Smooth muscle cell of the brain vasculature (primary cell): ENCODE measurements around the gene TNS3.
"Not testable (repeated sequence)": the region's sequence is repeated elsewhere in the genome, so short reads cannot be mapped to it uniquely, and the experiment has no call there.

Experiments used
- DNase-seq: peaks from one replicate; pipeline ENCODE4 v3.0.0-alpha.2; 2012; ENCODE audit warnings: low read depth, low spot score

Gene TNS3

DNA sequence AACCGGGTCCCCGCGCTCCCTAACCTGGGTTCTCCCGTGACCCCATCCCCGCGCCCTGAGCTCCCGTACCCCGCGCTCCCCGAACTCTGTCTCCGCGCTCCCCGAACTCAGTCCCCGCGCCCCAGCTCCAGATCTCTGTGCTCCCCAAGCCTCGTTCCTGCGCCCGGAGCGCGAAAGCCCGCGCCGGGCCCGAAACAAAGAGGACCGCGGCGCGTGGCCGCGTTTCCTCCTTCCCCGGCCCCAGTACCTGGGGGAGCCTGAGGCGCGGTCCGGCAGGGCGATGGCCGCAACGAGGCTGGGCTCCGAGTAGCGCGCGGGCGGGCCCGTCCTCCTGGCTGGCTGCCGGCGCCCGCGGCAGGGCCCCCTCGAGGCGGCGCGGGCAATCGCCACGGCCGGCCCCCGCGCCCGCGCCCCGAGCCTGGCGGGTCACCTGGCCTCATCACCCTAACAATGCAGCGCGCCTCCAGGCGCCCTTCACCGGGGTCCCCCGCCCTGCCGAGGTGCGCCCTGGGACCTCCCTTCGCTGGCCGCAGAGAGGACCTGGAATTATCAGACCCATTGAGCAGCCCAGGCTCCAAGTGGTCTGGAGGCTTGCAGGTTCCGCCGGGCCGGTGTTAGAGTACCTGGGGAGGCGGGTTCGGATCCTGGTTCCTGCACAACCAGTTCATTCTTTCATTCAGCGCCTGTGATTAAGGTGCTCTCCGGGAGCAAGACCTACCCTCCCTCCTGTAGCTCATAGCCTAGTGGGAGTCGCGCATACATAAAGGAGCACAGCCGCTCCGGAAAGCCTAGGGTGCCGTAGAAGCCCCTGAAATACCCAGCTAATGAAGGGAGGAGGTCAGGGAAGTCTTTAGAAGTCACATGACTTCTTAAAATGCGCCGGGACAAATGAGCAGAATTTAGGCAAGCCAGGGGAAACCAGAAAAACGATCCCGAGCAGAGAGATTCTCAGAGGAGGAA, at the start of gene TNS3:
TSS of gene TNS3 (minus strand) at position 308 of the 960 bp plus-strand sequence. CDS start 142,475 bp downstream, outside the sequence.
- no peak for DNase-seq

DNA sequence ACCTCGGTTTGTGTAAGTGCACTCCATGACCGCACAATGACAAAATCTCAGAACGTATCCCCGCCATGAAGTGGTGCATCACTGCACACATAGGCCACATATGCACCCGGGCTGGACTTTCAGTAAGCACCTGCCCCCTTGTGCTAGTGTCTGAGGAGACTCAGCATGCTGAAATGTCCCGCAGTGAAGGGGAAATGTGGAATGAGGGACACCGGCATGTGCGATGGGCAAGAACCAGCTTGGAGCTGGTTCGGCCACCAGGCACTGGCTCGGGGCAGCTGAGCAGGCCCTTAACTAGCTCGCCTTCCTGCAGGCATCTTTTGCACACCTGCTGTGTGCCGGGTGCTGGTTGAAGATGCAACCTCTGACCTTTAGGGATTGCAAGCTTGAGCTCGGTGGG, 49.8 kb upstream of the TNS3 start:
- no peak for DNase-seq

DNA sequence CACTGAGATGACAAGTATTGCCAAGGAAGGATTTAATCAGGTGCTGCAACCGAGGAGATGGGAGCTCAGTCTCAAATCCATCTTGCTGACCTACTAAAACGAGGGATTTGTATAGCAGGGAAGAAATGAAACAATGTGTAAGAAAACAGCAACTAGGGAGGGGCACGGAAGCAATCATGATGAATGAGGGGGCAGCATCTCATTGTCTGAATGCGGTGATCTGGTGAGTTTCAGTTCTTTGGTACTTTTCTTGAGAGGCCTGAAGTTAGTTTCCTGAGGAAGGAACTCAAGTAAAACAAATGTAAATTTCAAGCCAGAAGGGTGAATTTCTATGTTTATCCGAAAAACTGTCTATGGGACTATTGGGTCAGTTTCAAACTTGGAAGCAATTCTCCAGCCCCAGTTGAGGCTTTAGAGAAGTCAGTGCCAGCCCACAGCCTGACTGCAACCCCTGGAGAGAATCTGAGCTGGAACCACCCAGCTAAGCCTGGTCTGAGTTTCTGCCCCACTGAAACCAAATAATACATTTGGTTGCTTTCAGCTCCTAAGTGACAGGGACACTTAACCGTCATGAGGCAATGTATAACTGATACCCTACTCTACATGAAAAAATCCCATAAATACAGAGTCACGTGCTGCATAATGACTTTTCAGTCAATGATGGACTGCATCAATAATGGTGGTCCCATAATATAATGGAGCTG, 45.8 kb upstream of the TNS3 start:
- no peak for DNase-seq

DNA sequence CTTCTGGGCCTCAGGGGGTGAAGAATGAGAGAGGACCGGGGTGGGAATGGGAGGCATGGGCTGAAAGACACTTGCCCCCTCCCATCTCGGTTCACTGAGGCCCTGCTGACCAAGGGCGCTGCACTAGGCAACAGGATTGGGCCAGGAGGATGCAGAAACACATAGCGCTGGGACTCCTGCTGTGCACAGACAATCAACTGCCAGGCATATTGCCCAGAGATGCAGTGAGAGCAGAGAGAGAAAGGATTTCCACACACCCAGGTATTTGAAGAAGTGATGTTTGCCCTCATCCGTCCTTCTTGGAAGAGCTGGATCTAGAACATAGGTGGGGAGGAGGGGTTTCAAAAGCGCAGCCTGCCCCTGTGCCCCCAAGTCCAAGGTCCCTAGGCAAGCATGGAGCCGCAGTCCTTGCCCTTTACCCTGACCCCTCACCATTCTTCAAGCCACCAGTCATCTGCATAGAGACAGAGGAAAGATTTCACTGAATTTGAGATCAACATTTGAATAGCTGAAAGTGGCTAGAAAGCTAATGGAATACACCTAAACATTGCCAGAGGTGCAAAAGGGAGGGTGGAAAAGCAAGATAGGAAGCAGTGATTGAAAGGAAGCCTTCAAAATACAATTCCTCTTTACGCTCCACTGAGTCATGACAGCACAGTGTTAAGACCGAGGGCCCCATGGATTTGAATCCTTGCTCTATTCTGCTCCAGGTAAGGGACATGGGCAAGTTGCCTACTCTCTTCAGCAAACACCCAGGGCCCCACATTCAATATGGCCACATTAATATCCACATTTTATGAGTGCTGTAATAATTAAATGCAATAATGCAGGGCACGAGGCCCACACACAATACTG, 44.2 kb upstream of the TNS3 start:
- no peak for DNase-seq

DNA sequence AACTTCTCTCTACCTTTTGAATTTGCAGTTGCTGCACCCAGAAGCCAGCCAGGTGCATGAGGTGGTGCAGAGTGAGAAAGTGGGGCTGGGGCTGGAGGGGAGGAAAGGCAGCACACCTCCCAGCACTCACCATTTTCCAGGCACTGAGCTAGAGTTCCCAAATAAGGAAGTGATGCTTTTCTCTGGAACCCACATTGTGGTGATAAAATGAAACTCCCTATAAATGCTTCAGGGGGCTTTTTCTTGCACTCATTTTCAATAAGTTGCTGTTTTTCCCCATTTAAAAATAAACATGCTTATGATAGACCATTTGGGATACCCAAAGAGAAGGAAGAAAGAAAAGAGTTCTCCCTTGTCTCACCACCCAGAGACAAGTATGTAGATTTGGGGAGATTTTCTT, 42.8 kb upstream of the TNS3 start:
- DNase-seq, result no peak

DNA sequence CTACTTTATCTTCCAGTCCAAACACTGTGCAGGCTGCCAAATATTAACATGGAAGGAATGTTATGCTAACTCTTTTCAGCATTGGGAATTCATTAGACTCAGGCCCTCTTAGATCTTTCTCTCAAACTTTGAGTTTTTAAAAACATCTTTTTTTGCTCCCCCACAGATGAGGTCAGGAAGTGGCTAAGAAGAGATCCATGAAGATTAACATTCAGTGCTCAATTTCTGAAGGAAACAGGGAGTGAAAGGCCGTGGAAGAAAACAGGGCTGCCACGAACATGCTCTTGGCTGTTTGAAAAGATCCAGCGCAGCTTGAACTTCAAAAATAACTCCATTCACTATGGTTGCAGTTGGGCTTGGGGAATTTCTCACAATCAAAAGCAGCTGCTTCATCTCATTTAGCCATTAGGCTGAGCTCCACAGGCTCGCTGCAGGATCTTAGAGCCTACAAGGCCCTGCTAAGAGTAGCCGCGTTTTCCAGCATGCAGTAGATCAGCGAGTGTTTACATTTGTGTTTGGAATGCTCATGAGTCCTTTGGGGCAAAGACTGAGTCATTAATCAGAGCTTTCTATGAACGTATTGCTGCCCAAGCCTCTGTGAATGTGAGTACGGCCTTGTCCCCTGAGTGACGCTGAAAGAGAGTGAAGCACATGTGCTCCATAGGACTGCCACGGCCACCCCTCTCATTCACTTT, 41.2 kb upstream of the TNS3 start:
- DNase-seq, result peak; percentile 92

DNA sequence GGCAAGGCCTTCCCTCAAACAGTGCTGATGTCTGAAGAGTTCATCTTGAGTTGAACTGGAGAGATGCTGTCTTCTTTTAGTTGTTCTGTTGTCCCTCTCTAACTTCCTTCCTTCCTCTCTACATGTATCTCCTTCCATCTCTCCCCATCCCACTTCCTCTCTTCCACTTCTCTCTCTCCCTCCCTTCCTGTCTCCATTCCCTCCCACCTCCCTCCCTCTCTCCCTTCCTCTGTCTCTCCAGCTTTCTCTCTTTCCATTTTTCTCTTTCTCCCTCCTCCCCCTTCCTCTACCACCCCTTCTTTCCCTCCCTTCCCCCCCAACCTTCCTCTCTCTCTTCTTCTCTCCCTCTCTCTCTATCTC, 40.7 kb upstream of the TNS3 start:
- DNase-seq, result no peak

DNA sequence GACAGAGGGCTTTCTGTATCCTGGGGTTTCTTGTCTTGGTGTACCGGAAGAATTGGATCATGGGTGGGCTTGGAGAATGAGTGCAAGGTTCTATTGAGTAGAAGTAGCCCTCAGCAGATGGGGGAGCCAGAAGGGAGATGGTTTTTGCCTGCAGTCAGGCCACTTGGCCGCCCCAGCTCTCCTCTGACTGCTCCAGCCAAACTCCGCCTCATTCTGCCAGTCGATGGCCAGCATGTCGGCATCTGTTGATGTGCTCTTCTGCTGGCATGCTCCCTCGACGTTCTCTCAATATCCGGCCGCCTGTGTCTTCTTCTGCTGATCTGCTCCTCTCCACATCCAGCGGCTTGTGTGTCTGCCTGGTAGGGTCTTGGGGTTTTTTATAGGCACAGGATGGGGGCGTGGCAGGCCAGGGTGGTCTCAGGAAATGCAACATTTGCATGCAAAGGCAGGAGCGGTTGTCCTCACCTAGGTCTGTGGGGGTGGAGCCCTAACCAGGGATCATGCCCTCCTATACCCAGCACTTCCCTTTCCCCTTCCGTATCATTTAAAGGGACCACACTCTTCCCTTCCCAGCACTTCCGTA, 40.2 kb upstream of the TNS3 start:
- no peak for DNase-seq

DNA sequence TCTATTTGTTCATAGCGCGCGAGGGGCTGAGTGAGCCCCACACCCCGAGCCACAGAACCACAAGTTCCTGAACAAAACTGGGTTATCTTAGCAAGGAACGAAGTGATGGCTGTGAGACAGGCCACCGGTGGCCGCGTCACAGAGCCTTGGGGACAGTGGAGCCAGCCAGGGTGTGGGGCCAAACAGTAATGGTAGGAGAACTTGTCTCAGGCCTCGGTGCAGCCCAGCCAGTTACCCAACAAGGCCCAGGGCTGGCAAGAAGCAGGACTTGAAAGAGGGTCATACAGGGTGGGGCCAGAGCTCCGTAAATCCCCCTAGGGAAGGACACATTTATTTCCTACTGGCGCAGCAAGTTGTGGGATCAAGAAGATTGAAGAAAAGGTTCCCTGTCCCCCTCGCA, 39.4 kb upstream of the TNS3 start:
- no peak for DNase-seq

DNA sequence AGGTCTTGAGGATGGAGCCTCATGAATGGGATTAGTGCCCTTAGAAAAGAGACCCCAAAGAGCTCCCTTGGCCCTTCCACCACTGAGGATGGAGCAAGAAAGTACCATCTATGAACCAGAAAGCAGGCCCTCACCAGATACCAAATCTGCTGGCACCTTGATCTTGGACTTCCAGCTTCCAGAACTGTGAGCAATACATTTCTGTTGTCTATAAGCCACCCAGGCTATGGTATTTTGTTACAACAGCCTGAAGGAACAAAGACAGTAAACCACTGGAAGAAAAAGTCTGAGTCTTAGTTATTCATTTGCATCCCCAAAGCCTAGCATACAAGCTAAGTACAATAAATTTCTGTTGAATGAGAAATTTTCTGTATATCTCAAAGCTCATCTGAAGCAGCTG, 37.9 kb upstream of the TNS3 start:
- no peak for DNase-seq

DNA sequence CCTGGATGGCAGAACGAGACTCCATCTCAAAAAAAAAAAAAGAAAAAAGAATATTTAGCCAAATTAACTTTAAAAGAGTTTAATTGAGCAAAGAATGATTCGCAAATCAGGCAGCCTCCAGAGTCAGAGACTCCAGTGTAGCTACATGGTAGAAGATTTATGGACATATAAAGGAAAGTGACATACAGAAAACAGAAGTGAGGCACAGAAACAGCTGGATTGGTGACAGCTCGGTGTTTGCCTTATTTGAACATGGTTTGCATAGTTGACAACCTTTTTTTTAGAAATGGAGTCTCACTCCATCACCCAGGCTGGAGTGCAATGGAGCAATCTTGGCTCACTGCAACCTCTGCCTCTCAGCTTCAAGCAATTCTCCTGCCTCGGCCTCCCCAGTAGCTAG, 35.2 kb upstream of the TNS3 start:
- DNase-seq, result no peak

DNA sequence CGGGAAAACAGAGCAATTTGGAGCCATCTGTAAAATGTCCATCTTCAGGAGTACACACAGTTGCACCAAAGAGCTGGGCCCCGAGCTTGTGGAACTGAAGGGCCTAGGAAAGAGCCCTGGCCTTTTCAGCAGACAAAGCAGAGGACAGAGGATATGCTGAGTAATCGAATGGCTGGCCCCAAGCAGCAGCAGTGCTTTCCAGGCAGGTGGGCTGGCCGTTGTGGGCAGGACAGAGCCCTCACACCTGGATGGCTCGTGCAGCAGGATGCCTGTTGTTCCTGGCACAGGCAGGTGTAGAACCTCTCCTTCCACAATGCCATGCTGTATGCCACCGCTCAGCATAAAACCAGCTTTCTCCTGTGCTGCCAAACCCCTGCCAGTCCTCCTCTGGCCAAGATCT, 32.5 kb upstream of the TNS3 start:
- no peak for DNase-seq

DNA sequence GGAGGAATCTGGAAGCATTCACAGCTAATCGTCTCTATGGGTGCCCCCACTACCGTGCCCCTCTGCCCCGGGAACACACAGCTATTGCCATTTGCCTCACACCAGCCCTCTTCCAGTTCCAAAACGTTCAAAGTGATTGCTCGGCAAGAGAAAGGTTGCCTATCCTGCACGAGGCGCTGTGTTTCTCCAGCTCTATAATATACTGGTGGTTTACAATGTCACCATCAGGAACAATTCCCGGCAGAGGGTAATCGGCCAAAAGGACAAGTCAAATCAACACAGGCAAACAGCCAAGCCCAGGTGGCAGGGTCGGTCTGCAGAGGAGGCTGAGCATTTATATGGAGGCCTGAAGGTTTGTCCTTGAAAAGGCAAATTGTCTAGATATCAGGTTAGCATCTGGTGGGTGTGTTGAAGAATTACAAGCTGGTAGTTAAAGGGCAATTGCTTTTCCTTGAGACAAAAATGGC, 29.2 kb upstream of the TNS3 start:
- DNase-seq, result no peak

DNA sequence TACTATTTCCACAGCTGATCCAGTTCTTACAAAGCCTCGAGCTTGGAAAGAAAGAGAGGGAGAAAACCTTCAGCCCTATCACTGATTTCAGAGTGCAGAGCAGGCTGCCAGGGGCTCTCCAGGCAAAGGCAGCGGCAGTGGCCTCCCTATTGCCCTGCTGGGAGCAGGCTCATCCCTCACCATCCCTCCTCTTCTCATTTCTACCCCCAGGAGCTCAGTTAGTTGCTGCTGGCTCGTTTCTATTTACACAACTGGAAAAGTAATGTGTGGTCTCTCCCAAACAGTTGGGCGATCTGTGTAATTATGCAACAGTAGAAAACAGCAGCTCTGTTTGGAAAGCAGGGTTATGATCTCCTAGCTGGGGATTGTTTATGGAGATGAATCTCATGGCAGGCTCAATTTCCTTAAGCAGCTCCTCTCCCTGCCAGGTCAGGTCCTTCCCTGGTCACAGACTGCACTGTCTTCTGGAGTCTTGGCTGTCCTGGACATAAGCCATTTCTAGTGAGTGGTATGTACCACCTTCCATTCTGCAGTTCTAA, 28.7 kb upstream of the TNS3 start:
- peak; percentile 87 for DNase-seq

DNA sequence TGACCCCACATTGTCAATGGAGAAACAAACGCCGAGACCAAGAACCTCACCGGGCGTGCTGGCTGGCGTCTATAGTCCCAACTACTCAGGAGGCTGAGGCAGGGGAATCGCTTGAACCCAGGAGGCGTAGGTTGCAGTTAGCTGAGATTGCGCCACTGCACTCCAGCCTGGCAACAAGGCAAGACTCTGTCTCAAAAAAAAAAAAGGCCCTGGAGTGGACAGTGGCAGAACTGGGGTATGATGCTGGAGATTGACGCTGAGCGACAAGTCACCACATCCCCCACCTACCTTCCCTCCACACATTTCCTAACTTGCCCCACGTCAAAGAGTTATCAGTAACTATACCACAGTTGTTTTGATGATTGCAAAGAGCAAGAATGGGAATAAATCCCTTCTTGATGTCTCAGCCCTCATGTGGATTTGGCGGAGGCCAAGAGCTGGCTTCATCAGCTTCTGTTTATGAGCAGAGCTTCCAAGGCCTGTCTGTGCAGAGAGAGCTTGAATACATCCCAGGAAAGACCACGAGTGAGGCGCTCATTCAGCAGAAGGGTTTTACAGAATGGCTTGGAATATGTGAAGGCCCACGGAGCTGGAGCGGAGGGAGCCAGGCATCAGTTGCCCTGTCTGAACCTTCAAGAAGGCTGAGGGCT, 28.0 kb upstream of the TNS3 start:
- no peak for DNase-seq

DNA sequence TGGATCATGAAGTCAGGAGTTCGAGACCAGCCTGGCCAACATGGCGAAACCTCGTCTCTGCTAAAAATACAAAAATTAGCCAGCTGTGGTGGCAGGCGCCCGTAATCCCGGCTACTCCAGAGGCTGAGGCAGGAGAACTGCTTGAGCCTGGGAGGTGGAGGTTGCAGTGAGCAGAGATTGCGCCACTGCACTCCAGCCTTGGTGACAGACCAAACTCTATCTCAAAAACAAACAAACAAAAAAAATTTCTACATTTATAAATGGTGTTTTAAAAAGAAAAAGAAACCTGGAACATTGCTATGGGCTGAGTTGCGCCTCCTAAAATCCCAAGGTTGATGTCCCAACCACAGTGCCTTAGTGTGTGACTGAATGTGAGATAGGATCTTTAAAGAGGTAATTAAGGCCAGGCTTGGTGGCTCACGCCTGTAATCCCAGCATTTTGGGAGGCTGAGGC, 24.7 kb upstream of the TNS3 start:
- DNase-seq, result not testable (repeated sequence)

DNA sequence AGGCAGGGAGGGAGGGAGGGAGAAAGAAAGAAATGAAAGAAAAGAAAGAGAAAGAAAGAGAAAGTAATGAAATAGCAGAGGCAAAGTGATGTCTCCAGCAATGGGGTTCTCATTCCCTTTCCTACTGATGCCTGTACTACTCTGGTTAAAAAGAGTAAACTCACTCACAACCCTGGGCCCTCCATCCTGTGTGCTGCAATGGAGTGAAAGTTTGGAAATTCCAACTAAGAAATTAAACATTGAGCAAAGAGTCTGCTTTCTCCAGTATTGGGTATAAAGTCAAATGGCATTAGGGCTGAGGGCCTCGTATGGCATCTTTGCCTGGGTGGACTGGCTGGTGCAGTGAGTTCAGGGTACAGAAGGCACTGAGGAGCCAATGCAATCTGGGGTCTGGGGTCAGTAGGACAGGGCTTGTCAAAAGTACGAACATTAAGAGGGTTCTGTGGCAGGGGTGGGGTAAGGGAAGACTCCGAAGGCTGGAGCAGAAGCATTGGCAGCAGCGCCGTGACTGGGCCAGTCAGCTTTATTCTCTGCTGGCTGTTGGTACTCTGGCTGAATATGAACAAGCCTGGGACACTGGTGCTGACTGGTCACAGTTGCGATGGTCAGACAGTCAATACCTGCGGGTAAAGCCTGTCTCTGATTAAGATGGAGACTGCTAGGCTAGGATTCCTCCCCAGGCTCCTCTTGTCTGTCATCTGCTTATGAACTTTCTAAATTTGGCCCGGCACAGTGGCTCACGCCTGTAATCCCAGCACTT, 24.1 kb upstream of the TNS3 start:
- no peak for DNase-seq

DNA sequence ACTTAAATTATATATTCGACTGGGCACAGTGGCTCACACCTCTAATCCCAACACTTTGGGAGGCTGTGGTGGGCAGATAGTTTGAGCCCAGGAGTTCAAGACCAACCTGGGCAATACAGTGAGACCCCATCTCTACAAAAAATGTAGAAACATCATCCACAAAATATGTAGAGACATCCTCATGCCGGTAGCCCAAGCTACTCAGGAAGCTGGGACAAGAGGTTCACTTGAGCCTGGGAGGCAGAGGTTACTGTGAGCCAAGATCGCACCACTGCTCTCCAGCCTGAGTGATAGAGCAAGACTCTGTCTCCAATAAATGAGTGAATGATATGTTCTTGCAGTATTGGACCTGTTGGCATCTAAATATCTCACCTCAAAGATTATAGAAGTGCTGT, 22.6 kb upstream of the TNS3 start:
- DNase-seq, result no peak

DNA sequence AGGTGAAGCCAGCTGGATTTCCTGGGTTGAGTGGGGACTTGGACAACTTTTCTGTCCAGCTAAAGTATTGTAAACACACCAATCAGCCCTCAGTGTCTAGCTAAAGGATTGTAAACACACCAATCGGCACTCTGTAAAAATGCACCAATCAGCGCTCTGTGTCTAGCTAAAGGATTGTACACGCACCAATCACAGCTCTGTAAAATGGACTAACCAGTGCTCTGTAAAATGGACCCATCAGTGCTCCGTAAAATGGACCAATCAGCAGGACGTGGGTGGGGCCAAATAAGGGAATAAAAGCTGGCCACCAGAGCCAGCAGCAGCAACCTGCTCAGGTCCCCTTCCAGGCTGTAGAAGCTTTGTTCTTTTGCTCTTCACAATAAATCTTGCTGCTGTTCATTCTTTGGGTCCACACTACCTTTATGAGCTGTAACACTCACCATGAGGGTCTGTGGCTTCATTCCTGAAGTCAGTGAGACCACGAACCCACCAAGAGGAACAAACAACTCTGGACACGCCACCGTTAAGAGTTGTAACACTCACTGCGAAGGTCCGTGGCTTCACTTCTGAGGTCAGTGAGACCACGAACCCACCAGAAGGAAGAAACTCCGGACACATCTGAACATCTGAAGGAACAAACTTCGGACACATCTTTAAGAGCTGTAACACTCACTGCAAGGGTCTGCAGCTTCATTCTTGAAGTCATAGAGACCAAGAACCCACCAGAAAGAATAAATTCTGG, 21.8 kb upstream of the TNS3 start:
- not testable (repeated sequence) for DNase-seq
